HG03039 (cell line): ENCODE measurements around the gene YDJC.
"Not testable (repeated sequence)": the region's sequence is repeated elsewhere in the genome, so short reads cannot be mapped to it uniquely, and the experiment has no call there.

Experiments used
- ATAC-seq: cut with Tn5 transposase; IDR thresholded peaks from one replicate; pipeline ENCODE4 v1.9.1; 2021; ENCODE audit warnings: mild to moderate bottlenecking, moderate library complexity; ENCODE audit not compliant: unreplicated experiment

The YDJC gene

DNA sequence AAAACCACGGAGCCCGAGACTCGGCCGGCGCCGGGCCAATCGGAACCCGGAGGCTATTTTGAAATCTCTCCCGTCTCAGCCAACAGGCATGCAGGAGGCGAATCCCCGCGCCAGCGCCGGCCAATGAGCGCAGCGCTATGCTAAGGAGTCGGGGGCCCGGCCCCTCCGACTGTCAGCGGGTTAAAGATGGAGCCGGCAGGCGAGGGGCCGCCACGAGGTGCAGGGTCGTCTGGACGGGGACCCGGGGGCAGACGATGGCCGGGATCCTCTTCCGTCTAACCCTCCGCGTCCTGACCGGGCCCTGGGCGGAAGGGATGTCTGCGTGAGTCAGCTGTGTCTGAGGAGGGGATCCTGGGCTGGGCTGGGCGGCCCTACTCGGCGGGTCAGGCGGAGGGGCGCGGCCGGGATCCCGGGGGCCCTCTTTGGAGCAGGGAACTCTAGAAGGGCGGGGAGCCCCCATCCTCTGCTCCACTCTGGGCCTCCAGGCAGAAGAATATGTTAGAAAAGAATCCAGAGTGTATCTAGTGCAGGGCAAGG, 22.3 kb upstream of the YDJC start:
- ATAC-seq = peak; percentile 79

DNA sequence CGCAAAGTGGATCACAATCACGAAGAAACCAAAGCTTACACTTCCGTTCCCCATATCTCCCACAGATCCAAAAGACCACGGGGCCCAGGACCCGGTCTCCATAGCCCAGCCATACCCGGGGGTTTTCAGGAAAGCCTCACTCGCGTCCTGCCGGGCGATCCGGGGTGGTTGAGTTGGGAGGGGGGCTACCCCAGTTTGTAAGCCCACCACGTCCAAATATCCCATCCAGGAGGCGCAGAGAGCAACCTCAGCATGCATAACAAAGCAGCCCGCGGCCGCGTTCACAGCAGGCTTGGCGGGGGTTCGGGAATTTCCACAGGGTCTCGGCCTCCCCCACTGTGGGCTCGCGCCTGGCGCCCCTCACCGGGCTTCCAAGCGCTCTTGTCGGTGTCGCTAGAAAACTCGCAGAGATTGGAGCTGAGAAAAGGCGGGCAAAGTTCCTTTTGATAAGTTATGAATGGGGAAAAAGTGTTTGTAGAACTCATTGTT, 21.7 kb upstream of the YDJC start:
- ATAC-seq = peak; percentile 16

DNA sequence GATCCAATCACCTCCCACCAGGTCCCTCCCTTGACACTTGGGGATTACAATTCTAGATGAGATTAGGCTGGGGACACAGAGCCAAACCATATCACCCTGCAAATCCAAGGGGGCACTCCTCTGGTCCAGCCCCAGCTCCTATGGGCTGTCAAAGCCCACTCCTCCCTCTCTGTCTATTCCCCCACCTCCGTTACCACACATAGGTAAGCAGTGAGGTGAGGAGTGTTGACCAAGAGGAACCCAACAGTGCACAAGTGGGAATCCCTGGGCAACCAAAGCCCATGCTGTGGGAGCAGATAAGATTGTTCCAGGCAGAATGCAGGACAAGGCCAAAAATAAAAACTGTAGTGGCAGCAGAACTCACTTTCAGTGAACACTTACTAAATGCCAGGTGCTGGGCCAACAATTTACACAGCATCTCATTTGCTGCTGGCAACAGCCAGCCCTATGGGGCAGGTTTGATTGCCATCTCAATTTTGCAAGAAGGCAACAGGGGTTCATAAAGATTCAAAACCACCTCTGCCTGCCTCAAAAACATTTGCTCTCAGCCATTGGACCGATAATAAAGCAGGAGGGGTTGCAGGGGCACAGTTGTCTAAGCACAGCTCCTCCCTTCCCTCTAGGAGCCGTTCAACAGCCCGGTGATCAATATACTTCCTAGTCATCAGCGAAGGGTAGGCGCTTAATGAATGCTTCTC, 21.1 kb upstream of the YDJC start:
- no peak for ATAC-seq

DNA sequence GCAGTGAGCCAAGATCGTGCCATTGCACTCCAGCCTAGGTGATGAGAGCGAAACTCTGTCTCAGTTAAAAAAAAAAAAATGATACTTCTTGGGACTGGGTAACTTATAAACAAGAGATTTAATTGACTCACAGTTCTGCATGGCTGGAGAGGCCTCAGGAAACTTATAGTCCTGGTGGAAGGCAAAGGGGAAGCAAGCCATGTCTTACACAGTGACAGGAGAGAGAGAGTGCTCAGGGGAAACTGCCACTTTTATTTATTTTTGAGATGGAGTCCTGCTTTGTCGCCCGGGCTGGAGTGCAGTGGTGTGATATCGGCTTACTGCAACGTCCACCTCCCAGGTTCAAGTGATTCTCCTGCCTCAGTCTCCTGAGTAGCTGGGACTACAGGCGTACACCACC, 20.5 kb upstream of the YDJC start:
- ATAC-seq = no peak

DNA sequence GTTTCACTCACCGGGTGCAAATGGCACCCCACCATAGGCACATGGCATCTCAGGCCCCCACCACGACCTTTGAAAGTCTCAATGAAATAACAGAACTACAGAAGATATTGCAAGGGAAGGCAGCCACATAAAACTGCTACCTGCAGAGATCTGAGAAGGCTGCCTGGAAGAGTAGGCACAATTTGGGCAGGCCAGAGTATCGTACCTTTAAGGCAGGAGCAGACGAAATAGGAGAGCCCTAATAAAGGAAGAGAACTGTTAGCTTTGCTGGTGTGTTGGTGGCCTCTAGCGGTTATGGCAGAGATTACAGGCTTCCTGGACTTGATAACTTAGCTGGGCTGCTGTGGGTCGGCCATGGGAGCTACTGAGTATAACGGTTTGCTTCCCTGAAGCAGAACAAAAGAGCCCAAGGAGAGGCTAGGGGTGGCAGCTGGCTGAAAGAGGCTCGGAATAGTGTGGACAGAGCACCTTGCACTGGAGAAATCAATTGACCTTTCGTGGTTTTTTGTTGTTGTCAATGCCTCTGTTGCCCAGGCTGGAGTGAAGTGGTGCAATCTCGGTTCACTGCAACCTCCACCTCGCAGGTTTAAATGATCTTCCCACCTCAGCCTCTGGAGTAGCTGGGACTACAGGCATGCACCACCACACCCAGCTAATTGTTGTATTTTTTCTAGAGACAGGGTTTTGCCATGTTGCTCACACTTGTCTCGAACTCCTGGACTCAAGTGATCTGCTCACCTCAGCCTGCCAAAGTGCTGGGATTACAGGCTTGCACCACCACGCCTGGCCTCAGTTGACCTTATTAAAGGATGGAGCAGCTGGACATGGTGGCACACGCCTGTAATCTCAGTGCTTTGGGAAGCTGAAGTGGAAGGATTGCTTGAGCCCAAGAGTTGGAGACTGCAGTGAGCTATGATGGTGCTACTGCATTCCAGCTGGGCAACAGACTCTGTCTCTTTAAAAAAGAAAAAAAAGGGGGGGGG, 17.1 kb upstream of the YDJC start:
- no peak for ATAC-seq

DNA sequence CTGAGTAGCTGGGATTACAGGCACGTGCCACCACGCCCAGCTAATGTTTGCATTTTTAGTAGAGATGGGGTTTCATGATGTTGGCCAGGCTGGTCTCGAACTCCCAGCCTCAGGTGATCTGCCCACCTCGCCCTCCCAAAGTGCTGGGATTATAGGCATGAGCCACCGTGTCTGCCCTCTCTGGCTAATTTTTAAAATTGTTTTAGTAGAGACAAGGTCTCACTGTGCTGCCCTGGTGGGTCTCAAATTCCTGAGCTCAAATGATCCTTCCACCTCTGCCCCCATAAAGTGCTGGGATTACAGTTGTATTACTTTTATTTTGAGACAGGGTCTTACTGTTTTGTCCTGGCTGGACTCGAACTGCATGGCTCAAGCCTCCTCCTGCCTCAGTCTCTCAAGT, 15.7 kb upstream of the YDJC start:
- ATAC-seq = not testable (repeated sequence)

DNA sequence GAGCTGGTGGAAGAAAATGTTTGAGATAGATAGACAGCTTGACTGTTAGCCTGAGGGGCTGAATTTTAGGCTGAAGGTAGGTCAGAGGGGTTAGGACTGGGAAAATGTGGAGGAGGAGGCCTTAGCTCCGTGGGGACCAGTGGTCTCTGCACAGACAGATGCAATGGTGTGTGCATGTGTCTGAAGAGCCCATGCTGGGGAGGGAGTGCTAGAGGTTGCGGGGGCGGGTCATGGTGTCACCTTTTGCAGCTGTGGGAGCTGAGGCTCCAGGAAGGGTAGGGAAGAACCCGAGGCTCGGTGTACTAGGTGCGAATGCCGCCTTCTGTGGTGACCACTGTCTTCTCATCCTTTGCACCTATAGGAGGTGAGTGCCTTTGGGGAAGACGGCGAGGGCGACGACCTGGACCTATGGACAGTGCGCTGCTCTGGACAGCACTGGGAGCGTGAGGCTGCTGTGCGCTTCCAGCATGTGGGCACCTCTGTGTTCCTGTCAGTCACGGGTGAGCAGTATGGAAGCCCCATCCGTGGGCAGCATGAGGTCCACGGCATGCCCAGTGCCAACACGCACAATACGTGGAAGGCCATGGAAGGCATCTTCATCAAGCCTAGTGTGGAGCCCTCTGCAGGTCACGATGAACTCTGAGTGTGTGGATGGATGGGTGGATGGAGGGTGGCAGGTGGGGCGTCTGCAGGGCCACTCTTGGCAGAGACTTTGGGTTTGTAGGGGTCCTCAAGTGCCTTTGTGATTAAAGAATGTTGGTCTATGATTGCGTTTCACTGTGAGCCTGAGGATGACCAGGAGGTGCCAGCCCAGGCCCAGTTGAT, 13.9 kb upstream of the YDJC start:
- ATAC-seq = no peak

DNA sequence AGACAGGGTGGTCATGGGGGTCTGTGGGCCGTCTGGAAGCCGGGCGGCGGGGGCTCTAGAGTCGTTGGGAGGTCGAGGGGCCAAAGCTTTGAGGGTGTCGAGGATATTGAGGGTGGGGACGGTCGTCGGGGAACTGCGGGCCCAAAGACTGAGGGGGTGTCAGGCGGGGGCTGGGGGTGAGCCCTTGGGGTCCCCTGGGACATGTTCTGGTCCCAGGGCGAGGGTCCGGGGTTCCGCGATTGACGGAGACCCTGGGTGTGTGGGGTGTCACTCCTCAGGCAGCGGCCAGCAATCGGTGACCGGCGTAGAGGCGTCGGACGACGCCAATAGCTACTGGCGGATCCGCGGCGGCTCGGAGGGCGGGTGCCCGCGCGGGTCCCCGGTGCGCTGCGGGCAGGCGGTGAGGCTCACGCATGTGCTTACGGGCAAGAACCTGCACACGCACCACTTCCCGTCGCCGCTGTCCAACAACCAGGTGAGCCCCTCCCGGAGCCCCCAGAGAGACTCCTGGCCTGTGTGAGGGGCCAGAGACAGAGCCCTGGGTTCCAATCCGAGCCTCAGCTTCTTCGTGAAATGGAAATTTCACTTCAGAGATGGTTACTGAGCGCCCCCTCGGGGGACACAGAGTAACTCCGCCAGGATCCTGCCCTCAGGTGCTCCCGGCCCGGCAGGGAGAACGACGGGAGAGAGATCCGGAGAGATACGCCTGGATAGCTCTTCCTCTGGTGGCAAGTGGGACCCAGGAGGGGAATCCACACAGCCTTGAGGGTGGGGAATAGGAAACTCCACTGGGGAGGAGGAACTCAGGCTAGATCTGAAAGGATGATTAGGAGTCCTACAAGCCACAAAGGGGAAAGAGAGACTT, 13.0 kb upstream of the YDJC start:
- no peak for ATAC-seq

DNA sequence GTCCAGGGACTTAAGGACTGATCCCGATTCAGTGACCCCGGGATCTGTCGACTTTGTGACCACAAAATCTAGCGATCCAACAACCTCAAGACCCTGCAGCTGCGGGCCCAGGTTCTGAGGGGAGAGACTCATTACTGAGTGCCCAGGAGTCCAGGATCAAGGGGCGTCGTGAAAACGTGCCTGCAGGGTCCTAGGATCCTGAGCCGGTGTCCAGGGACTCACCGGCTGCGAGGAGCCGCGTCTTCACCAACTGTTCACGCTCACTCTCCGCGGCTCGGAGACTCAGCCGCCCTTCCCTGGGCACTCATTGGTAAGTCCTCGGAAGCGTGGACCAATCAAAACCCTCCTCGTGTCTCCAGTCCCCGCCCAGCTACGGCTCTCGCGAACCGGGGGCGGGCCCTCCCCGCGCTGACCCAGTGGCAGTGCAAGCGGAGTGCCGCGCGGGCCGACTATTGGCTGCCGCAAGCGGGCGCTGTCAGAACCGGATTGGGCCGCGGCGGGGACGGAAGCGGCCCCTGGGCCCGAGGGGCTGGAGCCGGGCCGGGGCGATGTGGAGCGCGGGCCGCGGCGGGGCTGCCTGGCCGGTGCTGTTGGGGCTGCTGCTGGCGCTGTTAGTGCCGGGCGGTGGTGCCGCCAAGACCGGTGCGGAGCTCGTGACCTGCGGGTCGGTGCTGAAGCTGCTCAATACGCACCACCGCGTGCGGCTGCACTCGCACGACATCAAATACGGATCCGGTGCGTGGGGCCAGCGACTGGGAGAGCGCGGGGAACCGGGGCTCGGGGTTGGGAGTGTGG, 12.2 kb upstream of the YDJC start, which contains the start of gene SDF2L1:
SDF2L1 (plus strand) TSS at position 514 of the 795 bp plus-strand sequence; CDS start at position 549, 35 bp downstream.
- ATAC-seq = peak; percentile 89

DNA sequence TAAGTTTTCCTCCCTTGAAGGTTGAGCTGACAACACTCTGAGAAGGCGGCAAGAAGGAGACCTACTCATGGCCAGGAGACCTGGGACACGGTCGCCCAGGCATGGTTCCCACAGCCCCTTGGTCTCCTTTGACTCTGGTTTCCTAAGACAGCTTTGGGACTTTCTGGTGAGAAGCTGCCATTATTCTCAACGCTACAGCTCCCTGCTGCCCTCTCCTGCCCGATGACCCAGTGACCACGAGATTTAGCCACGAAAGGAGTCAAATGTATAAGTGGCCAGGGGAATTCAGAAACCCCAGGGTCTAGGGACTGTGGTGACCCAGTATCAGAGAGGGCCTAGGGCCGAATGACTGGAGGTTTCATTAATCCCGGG, 11.6 kb upstream of the YDJC start:
- peak; percentile 10 for ATAC-seq

DNA sequence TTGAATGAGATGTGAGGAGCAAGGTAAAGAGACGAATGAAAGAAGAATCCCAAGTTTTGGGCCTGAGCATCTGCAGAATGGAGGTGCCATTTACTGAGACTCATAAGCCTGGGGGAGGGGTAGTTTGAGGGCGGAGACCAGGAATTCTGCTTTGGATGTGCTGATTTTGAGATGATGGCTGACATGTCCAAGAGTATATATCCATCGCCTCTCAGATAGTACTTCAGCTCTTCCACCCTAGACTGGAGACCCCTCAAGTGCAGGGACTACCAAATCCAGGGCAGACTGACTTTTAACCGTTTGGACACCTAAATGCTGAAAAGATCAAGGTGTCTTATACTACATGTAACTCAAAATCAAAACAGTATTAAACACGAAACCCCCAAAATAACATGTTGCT, 11.0 kb upstream of the YDJC start:
- ATAC-seq = no peak

DNA sequence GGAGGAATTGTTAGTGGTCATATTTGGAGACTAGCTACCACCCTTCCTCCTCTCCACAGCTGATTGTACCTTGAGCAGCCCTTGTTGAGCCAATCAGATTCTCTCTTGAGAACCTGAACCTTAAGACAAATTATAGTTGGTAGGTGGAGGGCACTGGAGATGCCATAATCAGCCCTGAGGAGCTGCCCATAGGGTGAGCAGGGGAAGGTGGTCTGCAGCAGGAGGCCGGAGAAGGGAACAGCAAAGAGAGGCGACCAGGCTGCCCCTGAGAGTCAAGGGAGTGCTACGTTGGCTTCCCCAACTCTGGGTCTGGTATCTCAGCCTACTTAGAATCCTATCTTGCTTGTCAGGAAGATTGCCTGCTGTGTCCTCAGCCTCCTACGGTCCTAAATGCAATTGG, 9.5 kb upstream of the YDJC start:
- ATAC-seq = no peak

DNA sequence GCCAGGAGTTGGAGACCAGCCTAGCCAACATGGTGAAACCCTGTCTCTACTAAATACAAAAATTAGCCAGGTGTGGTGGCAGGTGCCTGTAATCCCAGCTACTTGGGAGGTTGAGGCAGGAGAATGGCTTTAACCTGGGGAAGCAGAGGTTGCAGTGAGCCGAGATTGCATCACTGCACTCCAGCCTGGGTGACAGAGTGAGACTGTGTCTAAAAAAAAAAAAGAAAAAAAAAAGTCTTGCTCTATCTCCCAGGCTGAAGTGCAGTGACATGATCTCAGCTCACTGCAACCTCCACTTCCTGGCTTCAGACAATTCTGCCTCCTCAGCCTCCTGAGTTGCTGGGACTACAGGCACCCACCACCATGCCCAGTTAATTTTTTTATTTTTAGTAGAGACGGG, 7.6 kb upstream of the YDJC start:
- not testable (repeated sequence) for ATAC-seq

DNA sequence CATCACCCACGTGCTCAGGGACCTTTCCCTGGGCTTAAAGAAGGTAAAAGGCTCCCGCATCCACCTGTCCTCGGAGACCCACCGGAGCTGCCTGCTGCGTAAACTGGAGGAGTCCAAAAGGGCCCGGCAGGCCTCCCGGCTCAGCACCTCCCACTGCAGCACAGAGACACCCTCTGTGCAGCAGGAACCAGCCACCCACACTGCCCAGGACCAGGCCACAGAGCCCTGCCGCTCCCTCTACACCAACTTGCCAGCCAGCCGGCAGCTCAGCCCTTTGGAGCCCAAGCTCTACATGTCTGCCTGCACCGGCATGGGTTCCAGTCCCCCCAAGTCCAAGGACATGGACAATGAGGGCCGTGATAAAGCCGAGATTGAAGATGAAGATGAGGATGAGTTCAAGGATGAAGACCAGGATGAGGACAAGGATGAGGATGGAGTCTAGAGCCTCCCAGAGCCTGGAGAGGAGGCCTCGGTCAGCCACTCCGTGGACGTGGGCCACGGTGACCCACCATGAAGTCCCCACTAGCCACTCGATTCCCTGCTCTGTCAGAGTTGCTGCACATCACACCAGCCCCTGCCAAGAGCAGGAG, 6.9 kb upstream of the YDJC start:
- ATAC-seq = no peak

DNA sequence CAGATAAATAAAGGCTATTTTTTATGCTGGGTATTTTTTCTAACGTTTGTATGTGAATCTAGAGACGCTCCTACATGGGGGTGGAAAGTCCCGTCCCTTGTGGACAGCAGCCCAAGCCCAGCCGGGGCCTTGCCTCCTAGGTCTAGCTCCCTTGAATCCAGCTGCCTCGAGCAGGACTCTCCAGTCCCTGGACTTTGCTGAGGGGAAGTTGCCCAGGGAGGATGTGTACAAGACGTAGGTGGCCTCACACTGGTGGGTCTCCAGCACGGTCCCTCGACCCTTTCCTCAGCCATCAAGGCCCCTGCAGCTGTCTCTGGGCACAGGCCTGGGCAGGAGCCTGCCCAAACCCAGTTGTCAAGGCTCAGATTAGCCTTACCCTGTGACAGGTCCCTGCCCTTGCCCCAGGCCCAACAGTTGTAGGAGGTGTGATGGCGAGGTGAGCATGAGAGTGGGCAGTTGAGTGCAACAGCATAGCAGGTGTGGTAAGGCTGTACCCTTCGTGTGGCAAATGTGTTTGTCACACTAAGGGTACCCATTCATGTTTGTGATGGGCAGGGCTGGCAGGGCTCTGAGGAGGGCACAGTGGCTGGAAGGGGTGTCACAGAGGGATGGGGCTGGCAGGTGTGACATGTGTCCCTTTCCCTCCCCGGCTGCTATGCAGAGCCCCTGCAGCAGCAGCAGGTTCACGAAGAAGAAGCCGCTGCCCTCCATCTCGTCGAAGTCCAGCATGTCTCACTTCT, 6.1 kb upstream of the YDJC start:
- no peak for ATAC-seq

DNA sequence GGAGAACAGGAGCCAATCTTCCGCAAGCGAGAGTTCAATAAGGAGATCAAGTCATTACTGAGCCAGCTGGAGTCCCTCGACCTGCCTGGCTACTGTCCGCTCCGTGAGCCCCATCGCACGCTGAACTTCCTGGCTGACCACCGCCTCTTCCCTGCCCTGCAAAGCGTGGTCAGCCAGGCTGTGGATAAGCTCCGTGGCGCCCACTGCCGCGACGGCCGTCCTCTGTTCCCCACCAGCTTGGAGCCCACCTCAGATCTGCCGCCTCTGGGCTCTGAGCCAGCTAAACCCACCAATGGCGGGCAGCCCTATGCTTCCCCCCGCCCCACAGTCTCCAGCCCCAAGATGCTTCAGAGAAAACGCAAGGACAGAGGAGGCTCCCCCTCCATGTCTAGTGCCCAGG, 5.0 kb upstream of the YDJC start:
- no peak for ATAC-seq

DNA sequence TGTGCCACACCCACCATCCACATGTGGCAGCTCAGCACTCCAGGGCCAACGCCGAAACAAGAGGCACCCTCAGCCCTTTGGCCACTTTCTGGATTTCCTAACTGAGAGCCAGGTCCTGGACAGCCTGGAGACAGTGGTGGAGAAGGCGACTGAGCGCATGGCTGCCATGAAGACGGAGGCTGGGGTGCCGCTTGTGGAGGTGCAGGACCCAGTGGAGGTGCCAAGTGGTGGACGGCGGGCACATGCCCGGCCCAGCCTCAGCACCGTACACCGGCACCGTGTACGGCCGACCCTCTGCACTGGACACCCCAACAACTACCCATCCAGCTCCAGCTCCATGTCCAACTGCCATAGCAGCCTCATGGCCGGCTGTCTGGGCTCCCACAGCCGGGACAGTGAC, 4.3 kb upstream of the YDJC start:
- ATAC-seq = no peak

DNA sequence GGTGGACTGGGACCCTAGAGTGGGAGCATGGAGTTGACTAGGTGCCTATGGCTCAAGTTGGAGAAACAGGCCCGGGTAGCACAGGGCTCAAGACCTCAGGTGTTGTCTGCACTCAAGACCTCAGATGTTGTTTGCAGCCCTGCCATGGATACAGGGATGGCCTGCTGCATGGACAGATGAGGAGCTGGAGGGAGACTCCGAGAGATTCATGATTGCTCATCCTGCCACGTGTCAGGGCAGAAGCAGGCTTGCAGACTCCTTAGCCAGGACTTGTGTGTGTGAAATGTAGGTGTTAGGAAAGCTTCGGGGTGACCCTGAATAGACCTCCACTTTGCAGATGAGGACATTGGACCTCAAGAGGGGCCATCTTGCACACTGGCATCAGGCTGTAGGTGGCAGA, 3.7 kb upstream of the YDJC start:
- ATAC-seq = no peak
